Mucosa of gallbladder (tissue), 1 donor: Measurements from ENCODE around the gene CHKB. TPM values are rescaled to one million over a fixed set of nuclear protein-coding genes. Genes with fewer than 3 reads are reported as not detected.
"Not testable (repeated sequence)": the region's sequence is repeated elsewhere in the genome, so short reads cannot be mapped to it uniquely, and the experiment has no call there.

ENCODE experiments used
- DNase-seq: peaks from one replicate; pipeline ENCODE4 v3.0.0-alpha.2; 2020; ENCODE audit warnings: low spot score
- total RNA-seq: library from RNA; stranded (reverse); gene quantifications from one replicate; pipeline ENCODE4 v1.2.1, GENCODE V29; 2021
- donor health status: DM: no; HTN: no; CAD: no.

The CHKB gene, protein sequence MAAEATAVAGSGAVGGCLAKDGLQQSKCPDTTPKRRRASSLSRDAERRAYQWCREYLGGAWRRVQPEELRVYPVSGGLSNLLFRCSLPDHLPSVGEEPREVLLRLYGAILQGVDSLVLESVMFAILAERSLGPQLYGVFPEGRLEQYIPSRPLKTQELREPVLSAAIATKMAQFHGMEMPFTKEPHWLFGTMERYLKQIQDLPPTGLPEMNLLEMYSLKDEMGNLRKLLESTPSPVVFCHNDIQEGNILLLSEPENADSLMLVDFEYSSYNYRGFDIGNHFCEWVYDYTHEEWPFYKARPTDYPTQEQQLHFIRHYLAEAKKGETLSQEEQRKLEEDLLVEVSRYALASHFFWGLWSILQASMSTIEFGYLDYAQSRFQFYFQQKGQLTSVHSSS
- 106 TPM for total RNA-seq

GRCh38 chr22:50582493-50583293 is at the start of gene CHKB:
Gene CHKB (minus strand): TSS chr22:50582849. CDS start chr22:50582781, 68 bp downstream.
- DNase-seq, result peak; percentile 99

GRCh38 chr22:50630376-50630775 is 47.7 kb upstream of the CHKB start:
- DNase-seq, result no peak

- DNase-seq, result no peak
Observed at GRCh38 chr22:50628543-50629134, 46.0 kb upstream of the CHKB start.

DNA sequence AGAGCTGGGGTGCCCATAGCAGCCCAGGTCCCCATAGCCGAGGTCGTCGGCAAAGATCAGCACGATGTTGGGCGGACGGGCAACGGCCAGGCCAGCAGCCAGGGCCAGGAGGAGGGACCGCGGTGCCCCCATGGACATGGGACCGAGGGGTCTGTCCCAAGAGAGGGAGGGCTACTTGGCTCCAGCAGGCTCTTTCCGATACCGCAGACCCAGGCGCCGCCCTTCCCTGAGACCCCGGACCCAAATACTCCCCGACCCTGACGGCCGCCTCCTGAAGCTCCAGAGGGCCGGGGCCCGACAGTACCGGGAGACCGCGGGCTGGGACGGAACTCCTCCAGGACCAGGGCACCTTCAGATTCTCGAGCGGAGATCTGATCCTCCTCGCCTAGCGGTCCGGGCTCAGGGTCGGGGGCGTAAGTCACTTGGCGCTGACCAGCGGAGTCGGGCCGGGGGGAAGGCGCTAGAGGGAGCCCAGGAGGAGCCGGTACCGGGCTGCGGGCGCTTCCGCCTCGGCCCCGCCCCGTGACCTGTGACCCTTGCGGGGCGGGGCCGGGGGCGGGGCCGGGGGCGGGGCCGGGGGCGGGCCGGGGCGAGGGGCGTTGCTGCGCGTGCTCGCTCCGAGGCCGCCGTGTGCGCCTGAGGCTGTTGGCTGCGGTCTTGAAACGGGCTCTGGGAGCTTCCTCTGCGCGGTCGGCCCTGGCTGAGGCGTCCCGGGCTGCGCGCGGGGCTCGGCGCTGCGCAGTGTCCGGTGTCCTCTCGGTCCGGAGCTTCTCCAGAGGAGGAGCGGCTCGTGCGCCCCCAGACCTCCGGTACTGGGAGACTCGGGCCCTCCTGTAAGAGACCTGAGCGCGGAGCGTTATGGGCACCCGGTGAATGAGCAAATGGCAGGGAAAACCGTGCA is 45.2 kb upstream of the CHKB start, which contains the start of gene ARSA:
ARSA (minus strand) TSS at position 511 of the 901 bp plus-strand sequence; CDS start at position 138, 373 bp downstream.
- peak; percentile 84 for DNase-seq

GRCh38 chr22:50626850-50627641 is 44.4 kb upstream of the CHKB start:
- no peak for DNase-seq

GRCh38 chr22:50626314-50626849 is 43.7 kb upstream of the CHKB start:
- no peak for DNase-seq

GRCh38 chr22:50625568-50626313 is 43.1 kb upstream of the CHKB start:
- DNase-seq, result no peak

- DNase-seq, result no peak
Observed at GRCh38 chr22:50625131-50625567, 42.5 kb upstream of the CHKB start.

- no peak for DNase-seq
Observed at GRCh38 chr22:50624347-50625130, 41.9 kb upstream of the CHKB start.

GRCh38 chr22:50622723-50623327 is 40.2 kb upstream of the CHKB start:
- peak; percentile 88 for DNase-seq

DNA sequence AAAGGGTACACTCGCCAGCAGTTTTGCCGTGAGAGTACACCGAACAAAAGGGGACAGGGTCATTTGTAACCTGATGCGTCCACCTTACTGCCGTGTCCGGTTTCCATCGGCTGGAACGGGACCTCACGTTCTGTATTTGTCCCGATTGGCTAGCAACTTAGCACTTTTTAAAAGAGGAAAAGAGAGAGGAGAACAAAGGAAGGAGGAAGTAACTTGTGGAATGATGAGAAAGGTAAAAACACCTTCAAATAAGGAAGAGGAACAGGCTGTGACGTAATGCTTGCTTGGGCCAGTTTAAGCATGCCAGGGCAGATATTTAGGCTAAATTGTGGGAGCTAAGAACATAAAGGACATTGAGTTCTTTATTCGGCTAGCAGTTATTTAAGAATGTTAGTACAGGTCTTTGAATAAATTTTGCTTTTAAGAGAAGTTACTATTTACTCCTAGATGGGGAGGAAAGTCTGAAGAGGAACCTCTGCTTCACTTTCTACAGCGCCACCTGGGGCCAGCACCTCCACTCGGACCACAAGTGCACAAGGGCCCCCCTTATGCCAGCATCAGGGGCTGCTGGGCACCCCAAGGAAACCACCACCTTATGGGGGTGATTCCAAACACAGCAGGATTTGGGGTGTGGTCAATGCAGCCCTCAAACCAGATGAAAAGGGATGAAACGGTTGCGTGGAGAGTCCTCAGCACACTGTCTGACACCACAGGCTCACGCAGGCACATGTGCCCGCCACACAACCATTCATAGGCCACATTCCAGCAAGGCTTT is 39.5 kb upstream of the CHKB start:
- DNase-seq, result no peak

DNA sequence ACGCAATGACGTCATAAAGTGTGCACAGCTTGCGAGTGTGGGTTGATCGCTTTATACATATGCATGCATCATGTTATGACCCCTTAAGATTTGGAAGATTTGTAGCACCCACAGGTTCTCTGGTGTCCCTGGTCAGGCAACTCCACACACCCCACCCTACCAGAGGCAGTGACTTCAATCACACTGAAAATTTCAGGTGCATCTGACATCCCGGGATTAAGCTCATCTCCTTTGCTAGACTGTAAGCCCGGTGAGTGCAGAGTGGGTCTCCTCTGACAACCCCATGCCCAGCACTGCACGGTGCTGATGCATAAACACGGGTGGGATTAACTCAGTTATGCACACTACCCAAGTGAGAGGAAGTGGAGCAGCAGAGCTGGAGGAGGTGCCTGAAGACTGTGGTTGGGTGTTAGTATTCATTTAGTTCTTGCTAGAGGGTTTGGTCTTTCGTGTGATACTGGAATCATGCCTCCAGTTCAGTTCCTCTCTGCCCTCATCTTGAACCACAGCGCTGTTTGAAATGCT is 38.8 kb upstream of the CHKB start:
- no peak for DNase-seq

GRCh38 chr22:50620593-50621355 is 38.1 kb upstream of the CHKB start:
- no peak for DNase-seq

- not testable (repeated sequence) for DNase-seq
Observed at GRCh38 chr22:50614296-50614695, 31.6 kb upstream of the CHKB start.

DNA sequence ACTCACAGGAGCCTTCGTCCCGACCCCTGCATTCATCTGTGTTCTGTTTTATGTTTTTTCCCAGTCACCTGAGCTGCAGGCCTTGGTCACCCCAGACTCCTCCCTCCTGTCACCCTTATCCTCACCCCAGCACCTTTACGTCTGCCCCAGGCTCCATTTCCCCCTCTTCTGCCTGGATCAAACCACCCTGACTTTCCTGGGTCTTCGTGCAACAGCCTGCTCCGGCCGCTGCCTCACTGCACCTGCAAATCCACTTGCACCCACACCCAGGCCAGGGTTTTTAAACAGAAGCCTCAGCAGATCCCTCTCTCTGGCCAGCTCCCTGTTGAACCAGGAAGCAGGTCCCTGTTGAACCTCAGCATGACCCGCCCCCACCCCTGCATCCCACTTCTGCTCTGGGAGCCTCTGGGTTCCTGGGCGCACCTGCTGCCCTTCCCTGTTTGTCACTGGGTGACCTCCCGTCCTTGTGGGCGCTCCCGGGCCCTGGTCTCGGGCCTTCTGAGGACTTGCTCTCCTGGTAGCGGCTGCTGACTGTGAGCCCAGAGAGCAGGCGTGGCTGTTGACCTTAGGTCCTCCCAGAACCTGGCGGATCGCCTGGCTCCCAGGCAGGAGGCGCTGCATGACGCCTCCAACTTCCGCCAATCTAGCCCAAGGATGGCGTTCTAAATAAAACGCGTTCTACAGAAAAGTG is 30.8 kb upstream of the CHKB start:
- peak; percentile 74 for DNase-seq
